AG09309 (cell line): Measurements from ENCODE around the gene RAVER2.

Experiments
- DNase-seq: peaks from one replicate; pipeline ENCODE4 v3.0.0-alpha.2; 2010; ENCODE audit warnings: low read depth
- H3K4me3 ChIP-seq: 2 replicates; pipeline ENCODE4 v1.5.1; 2011; ENCODE audit warnings: mild to moderate bottlenecking, low read depth, low read length, moderate library complexity; ENCODE audit not compliant: control insufficient read depth
- CTCF ChIP-seq: IDR thresholded peaks from 2 replicates; pipeline ENCODE4 v1.5.1; 2011; ENCODE audit warnings: mild to moderate bottlenecking, low read depth, low read length, inconsistent platforms; ENCODE audit not compliant: insufficient read depth, control insufficient read depth; ENCODE audit errors: missing control alignments

RAVER2 gene

GRCh38 chr1:64748222-64748621 is 3.3 kb downstream of the RAVER2 start:
- no peak overlapping the region for H3K4me3 ChIP-seq
- no peak for TF ChIP-seq CTCF
- no peak for DNase-seq

- TF ChIP-seq CTCF, result no peak
- H3K4me3 ChIP-seq, result no peak overlapping the region
- DNase-seq, result no peak
Measured at GRCh38 chr1:64748706-64749105, 3.8 kb downstream of the RAVER2 start.

- TF ChIP-seq CTCF, result no peak
- no peak overlapping the region for H3K4me3 ChIP-seq
- no peak for DNase-seq
Measured at GRCh38 chr1:64750092-64750491, 5.2 kb downstream of the RAVER2 start.

GRCh38 chr1:64750875-64751274 is 6.0 kb downstream of the RAVER2 start:
- no peak for DNase-seq
- no peak overlapping the region for H3K4me3 ChIP-seq
- TF ChIP-seq CTCF, result no peak

- no peak overlapping the region for H3K4me3 ChIP-seq
- TF ChIP-seq CTCF, result no peak
- no peak for DNase-seq
Measured at GRCh38 chr1:64754173-64754572, 9.3 kb downstream of the RAVER2 start.

- no peak for DNase-seq
- no peak for TF ChIP-seq CTCF
- H3K4me3 ChIP-seq, result no peak overlapping the region
Measured at GRCh38 chr1:64755361-64755760, 10.5 kb downstream of the RAVER2 start.

- no peak for DNase-seq
- TF ChIP-seq CTCF, result no peak
Measured at GRCh38 chr1:64756770-64757169, 11.9 kb downstream of the RAVER2 start.

More at GRCh38 chr1:64756770-64757169, 11.9 kb downstream of the RAVER2 start:
- no peak overlapping the region for H3K4me3 ChIP-seq
